HEK293T (cell line): ENCODE results near the gene CTCFL.

Source experiments
- CTCF ChIA-PET: fragments of 350-600 bp; formaldehyde crosslinking; extraction: SDS; loops from one replicate; lab custom pipeline; 2021; ENCODE audit warnings: antibody characterized with exemption, inconsistent platforms; lab: Yijun Ruan, JAX
- POLR2A ChIA-PET: fragments of 350-600 bp; formaldehyde crosslinking; extraction: SDS; loops from one replicate; lab custom pipeline; 2020; ENCODE audit warnings: antibody characterized with exemption, inconsistent platforms; lab: Yijun Ruan, JAX
- DNase-seq: peaks from one replicate; pipeline ENCODE4 v3.0.0; 2012; ENCODE audit warnings: mixed read lengths; ENCODE audit errors: extremely low spot score
- ARNT ChIP-seq: fragments of 450-650 bp; IDR thresholded peaks from 2 replicates; pipeline ENCODE4 v1.6.1; 2017; ENCODE audit warnings: mild to moderate bottlenecking
- BHLHE40 ChIP-seq: fragments of 450-650 bp; IDR thresholded peaks from 2 replicates; pipeline ENCODE4 v1.6.1; 2016; ENCODE audit warnings: mild to moderate bottlenecking, moderate library complexity, borderline replicate concordance
- CTBP1 ChIP-seq: fragments of 450-650 bp; IDR thresholded peaks from 2 replicates; pipeline ENCODE4 v1.6.1; 2016; ENCODE audit warnings: borderline replicate concordance
- ELF4 ChIP-seq: fragments of 450-650 bp; IDR thresholded peaks from 2 replicates; pipeline ENCODE4 v1.6.1; 2017; ENCODE audit warnings: antibody characterized with exemption
- FOXA1 ChIP-seq: fragments of 450-650 bp; IDR thresholded peaks from 2 replicates; pipeline ENCODE4 v1.6.1; 2016; ENCODE audit warnings: mild to moderate bottlenecking
- FOXK2 ChIP-seq: fragments of 450-650 bp; IDR thresholded peaks from 2 replicates; pipeline ENCODE4 v1.6.1; 2016; ENCODE audit warnings: mild to moderate bottlenecking
- FOXM1 ChIP-seq: fragments of 450-650 bp; IDR thresholded peaks from 2 replicates; pipeline ENCODE4 v1.6.1; 2017; ENCODE audit warnings: mild to moderate bottlenecking, borderline replicate concordance
- HDGF ChIP-seq: fragments of 450-650 bp; IDR thresholded peaks from 2 replicates; pipeline ENCODE4 v1.6.1; 2017; ENCODE audit warnings: antibody characterized with exemption, borderline replicate concordance
- L3MBTL2 ChIP-seq: fragments of 450-650 bp; conservative IDR thresholded peaks from 2 replicates; pipeline ENCODE4 v1.6.1; 2016; ENCODE audit warnings: mild to moderate bottlenecking
- LEF1 ChIP-seq: fragments of 450-650 bp; IDR thresholded peaks from 2 replicates; pipeline ENCODE4 v1.6.1; 2017; ENCODE audit warnings: mild to moderate bottlenecking, borderline replicate concordance
- NFRKB ChIP-seq: fragments of 450-650 bp; IDR thresholded peaks from 2 replicates; pipeline ENCODE4 v1.6.1; 2016; ENCODE audit warnings: mild to moderate bottlenecking, moderate library complexity
- SP1 ChIP-seq: fragments of 450-650 bp; IDR thresholded peaks from 2 replicates; pipeline ENCODE4 v1.6.1; 2017
- SUZ12 ChIP-seq: fragments of 450-650 bp; IDR thresholded peaks from 2 replicates; pipeline ENCODE4 v1.6.1; 2016; ENCODE audit warnings: mild to moderate bottlenecking
- TARDBP ChIP-seq: fragments of 450-650 bp; IDR thresholded peaks from 2 replicates; pipeline ENCODE4 v1.6.1; 2016
- ZNF384 ChIP-seq: fragments of 450-650 bp; IDR thresholded peaks from 2 replicates; pipeline ENCODE4 v1.6.1; 2016
- TF ChIP-seq, protein P1 (sequence below): fragments of 450-650 bp; IDR thresholded peaks from 2 replicates; pipeline ENCODE4 v1.6.1; 2016

CTCFL gene

DNA sequence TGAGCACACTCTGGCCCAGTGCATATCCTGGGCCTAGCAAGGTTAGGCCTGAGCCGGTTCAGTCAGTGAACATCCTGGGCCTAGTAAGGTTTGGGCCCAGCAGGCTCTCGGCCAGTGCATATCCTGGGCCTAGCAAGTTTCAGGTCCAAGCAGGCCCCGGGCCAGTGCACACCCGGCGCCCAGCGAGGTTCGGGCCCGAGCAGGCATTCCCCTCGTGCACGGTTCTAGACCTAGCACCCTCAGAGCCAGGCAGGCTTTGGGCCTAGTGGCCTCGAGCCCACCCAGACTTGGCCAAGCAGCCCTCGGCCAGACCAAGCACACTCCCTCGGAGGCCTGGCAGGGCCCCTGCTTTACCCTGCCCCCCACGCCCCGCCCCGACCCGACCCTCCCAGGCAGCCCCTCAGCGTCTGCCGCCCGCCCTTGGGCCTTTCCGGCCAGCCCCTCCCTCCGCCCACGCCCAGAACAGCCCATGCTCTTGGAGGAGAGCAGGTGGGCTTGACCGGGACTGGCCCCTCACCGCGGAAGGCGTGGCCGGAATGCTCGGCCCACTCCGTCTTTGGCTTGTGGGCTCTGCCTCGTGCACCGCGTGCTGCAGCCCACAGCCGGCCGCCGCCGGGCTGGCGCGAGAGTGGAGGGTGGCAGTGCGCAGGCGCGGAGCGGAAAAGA, at the start of gene CTCFL:
CTCFL (minus strand) TSS at position 630 of the 666 bp plus-strand sequence. CDS start 935 bp downstream, outside the sequence.
- POLR2A ChIA-PET: no interaction called here
- DNase-seq: no peak
- TF ChIP-seq FOXK2 (no peak), ELF4 (no peak), CTBP1 (no peak), HDGF (no peak)
- CTCF ChIA-PET: no interaction called here

GRCh38 chr20:57573894-57574293, 49.0 kb upstream of the CTCFL start:
- CTCF ChIA-PET: interaction anchor here (0.6 to 1.2 kb wide), 6 partner anchors 8 to 155 kb away, joined by 3 read pairs; partner anchors contain the start of gene PCK1
- POLR2A ChIA-PET: no interaction called here
- TF ChIP-seq, protein P1, sequence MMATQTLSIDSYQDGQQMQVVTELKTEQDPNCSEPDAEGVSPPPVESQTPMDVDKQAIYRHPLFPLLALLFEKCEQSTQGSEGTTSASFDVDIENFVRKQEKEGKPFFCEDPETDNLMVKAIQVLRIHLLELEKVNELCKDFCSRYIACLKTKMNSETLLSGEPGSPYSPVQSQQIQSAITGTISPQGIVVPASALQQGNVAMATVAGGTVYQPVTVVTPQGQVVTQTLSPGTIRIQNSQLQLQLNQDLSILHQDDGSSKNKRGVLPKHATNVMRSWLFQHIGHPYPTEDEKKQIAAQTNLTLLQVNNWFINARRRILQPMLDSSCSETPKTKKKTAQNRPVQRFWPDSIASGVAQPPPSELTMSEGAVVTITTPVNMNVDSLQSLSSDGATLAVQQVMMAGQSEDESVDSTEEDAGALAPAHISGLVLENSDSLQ: no peak
- no peak for TF ChIP-seq FOXK2
- TF ChIP-seq FOXM1: no peak
- TF ChIP-seq SP1: no peak
- TF ChIP-seq ZNF384: no peak
- no peak for TF ChIP-seq NFRKB
- TF ChIP-seq L3MBTL2: no peak
- TF ChIP-seq ELF4: no peak

GRCh38 chr20:57573242-57573641, 48.3 kb upstream of the CTCFL start:
- TF ChIP-seq SP1 (no peak), LEF1 (no peak), SUZ12 (no peak), ELF4 (no peak), BHLHE40 (no peak), FOXA1 (no peak), HDGF (no peak), NFRKB (no peak), ARNT (no peak), L3MBTL2 (no peak), CTBP1 (no peak), FOXK2 (no peak), TARDBP (no peak), FOXM1 (no peak), ZNF384 (no peak)
- TF ChIP-seq, protein P1: no peak
- no peak for DNase-seq
- ChIA-PET CTCF (interaction anchor here (0.6 to 1.2 kb wide), 5 partner anchors 8 to 58 kb away, joined by 3 to 4 read pairs (median 3); partner anchors contain the start of gene PCK1), POLR2A (no interaction called here)

More at GRCh38 chr20:57573894-57574293, 49.0 kb upstream of the CTCFL start:
- peak; percentile 79 for DNase-seq

GRCh38 chr20:57571782-57572416, 47.0 kb upstream of the CTCFL start:
- CTCF ChIA-PET: interaction anchor here (0.7 to 1.1 kb wide), 3 partner anchors 11 to 56 kb away, joined by 3 read pairs; no protein-coding TSS in a partner anchor

GRCh38 chr20:57570920-57571319, 46.0 kb upstream of the CTCFL start:
- POLR2A ChIA-PET: no interaction called here
- CTCF ChIA-PET: no interaction called here
- TF ChIP-seq SUZ12 (no peak), ELF4 (no peak), ZNF384 (no peak), ARNT (no peak), FOXA1 (no peak), FOXM1 (no peak), LEF1 (no peak), HDGF (no peak), CTBP1 (no peak), BHLHE40 (no peak)
- TF ChIP-seq, protein P1: no peak
- no peak for DNase-seq

More at GRCh38 chr20:57571782-57572416, 47.0 kb upstream of the CTCFL start:
- TF ChIP-seq NFRKB (no peak), BHLHE40 (no peak), ELF4 (no peak), FOXM1 (no peak), CTBP1 (no peak), HDGF (no peak), FOXK2 (no peak), ARNT (no peak), LEF1 (no peak), ZNF384 (no peak), L3MBTL2 (no peak), TARDBP (no peak), SP1 (no peak), FOXA1 (no peak)
- TF ChIP-seq, protein P1: no peak
- POLR2A ChIA-PET: no interaction called here
- DNase-seq: no peak
